Activated CD4-positive, alpha-beta T cell treated with anti-CD3 and anti-CD28 coated beads, Interleukin-2, amount 50 U/mL, for 4 hours (primary cell): ENCODE measurements around the gene CDH23.
A peak's percentile ranks its signal among the peaks of the same experiment; 100 is the strongest.
"Not testable (repeated sequence)": the region's sequence is repeated elsewhere in the genome, so short reads cannot be mapped to it uniquely, and the experiment has no call there.

Source experiments
- DNase-seq, 2 experiments: peaks; one replicate each; pipeline ENCODE4 v3.0.0-alpha.2; 2020

CDH23 gene

DNA sequence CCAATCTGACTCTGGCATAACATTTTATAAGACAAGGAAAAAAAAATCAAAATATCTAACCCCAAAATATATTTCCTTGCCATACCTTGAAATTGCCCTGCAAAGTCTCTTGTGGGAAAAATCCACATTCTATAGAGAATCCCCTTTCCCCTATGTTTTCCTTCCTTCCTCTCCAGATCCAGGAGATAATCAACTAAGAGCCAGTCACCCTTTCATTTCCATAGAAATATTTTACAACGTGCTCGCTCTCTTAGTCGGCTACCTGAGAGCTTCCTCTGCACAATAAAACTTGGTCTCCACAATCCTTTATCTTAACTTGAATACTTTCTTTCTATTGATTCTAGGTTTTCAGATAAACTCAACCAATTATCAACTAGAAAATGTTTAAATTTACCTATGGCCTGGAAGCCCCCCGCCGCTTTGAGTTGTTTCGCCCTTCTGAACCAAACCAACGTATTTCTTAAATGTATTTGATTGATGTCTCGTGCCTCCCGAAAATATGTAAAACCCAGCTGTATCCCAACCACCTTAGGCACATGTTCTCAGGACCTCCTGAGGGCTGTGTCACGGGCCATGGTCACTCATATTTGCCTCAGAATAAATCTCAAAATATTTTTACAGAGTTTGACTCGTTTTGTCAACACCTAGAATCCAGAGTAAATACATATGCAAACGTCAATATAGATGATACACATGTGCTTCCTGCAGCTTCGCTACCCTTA lies 453.5 kb downstream of the CDH23 start:
- no peak for DNase-seq

- DNase-seq, result peak; percentile 98 to 99
Observed at GRCh38 chr10:71850743-71851464, 454.2 kb downstream of the CDH23 start, which contains the start of gene PSAP. TSS of gene PSAP (minus strand) at chr10:71851251. CDS start at chr10:71851221, 30 bp downstream.

DNA sequence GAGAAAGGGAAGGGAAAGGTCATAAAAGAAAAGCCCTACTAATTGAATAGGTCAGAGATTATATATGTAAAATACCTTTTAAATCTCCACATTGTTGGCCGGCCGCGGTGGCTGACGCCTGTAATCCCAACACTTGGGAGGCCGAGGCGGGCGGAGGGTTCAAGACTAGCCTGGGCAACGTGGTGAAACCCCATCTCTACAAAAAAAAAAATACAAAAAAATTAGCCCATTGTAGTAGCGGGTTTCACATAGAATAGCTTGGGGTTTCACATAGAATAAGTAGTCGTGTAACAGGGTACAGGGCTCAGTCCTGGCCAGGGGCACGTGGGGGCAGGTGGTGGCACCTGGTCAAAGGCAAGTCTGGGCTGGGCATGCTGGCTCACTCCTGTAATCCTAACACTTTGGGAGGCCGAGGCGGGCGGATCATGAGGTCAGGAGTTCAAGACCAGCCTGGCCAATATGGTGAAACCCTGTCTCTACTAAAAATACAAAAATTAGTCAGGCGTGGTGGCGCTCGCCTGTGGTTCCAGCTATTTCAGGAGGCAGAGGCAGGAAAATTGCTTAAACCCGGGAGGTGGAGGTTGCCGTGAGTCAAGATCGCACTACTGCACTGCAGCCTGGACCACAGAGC lies 454.9 kb downstream of the CDH23 start:
- not testable (repeated sequence) for DNase-seq

- no peak for DNase-seq
Observed at GRCh38 chr10:71852355-71852937, 455.7 kb downstream of the CDH23 start.

- no peak for DNase-seq
Observed at GRCh38 chr10:71854031-71854430, 457.3 kb downstream of the CDH23 start.

- DNase-seq, result no peak
Observed at GRCh38 chr10:71856619-71857018, 459.9 kb downstream of the CDH23 start.

- no peak for DNase-seq
Observed at GRCh38 chr10:71857934-71858890, 461.5 kb downstream of the CDH23 start.

DNA sequence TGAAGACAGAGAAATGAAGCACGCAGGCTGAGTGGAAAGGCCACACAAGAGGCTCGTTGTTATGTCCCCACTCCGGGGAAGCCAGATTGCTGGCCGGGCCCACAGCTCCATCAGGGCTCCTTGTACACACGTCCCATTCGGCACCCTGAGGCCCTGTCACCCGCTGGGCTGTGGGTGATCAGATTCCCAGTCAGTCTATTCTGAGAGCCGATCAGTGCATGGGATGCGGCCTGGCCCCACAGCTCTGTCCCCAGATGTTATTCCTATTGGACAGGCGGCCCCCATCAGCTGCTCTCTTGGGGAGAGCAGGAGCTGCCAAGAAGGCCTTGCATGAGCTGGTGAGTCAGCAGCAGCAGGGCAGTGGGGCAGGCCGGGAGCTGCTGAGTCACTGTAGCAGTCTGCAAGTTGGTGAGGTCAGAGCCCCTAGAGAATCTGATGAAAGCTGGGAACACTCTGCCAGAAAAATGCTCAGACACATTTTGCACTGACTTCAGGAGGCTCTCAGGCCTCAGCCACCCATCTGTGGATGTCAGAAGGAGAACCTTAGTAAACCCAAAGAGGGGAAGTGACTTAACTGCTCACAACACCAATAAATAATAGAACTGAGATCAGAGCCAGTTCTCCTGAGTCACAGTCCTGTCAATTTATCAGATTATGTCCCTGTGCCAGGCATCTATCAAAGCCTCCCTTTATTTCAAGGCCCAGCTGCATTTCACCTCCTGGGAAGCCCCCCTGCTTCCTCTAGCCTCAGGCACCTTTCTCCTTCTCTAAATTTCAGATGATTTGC lies 463.7 kb downstream of the CDH23 start:
- no peak for DNase-seq

GRCh38 chr10:71863203-71863602 lies 466.5 kb downstream of the CDH23 start:
- no peak for DNase-seq

- no peak for DNase-seq
Observed at GRCh38 chr10:71864911-71865361, 468.2 kb downstream of the CDH23 start.
